Upper lobe of left lung (tissue), 4 donors: ENCODE results near the gene SMPD3.

Experiments used
- EP300 ChIP-seq, 4 donors: sonication (generic); formaldehyde crosslinking; IDR thresholded peaks; one replicate each; pipeline ENCODE4 v1.5.1; 2017; ENCODE audit warnings: antibody characterized with exemption in 4 of 4, control low read depth in 2 of 4
- POLR2A ChIP-seq, 4 donors: fragments of 450-650 bp; IDR thresholded peaks; one replicate each; pipeline ENCODE4 v1.5.1; 2016 to 2017; ENCODE audit warnings: antibody characterized with exemption in 4 of 4, mild to moderate bottlenecking in 2 of 4
- POLR2AphosphoS5 ChIP-seq, 2 donors: sonication (generic); formaldehyde crosslinking; IDR thresholded peaks; one replicate each; pipeline ENCODE4 v1.5.1; 2017; ENCODE audit warnings: antibody characterized with exemption in 2 of 2
- TF ChIP-seq, protein P1 (sequence below), 6 experiments: fragments of 450-650 bp in 4 of 6; fragments of 200-600 bp in 2 of 6; sonication (generic) in 2 of 6; IDR thresholded peaks; one replicate each; pipeline ENCODE4 v1.5.1; 2016 to 2019; ENCODE audit warnings: antibody characterized with exemption in 6 of 6

DNA sequence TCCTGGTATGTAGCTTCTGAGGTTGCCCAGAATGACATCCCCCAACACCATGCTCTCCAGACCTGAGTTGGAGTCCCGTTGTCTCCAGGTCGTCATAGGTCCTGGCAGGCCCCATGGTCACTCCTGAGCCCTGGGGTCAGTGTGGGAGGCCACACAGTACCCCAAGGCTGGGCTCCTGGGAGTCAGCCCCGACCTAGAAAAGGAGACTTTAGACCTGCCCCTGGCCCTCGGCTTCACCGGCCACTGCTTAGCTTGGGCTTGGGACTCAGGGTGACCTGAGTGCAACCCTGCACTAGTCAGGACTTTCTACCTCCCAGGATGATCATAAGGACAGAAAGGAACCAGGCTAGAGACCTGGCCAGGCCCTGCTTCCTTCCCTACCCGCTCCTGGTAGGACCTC, 71.7 kb downstream of the SMPD3 start:
- TF ChIP-seq, protein P1, sequence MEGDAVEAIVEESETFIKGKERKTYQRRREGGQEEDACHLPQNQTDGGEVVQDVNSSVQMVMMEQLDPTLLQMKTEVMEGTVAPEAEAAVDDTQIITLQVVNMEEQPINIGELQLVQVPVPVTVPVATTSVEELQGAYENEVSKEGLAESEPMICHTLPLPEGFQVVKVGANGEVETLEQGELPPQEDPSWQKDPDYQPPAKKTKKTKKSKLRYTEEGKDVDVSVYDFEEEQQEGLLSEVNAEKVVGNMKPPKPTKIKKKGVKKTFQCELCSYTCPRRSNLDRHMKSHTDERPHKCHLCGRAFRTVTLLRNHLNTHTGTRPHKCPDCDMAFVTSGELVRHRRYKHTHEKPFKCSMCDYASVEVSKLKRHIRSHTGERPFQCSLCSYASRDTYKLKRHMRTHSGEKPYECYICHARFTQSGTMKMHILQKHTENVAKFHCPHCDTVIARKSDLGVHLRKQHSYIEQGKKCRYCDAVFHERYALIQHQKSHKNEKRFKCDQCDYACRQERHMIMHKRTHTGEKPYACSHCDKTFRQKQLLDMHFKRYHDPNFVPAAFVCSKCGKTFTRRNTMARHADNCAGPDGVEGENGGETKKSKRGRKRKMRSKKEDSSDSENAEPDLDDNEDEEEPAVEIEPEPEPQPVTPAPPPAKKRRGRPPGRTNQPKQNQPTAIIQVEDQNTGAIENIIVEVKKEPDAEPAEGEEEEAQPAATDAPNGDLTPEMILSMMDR (IDR thresholded peaks at IDR 0.05) = no peak
- TF ChIP-seq POLR2AphosphoS5 (IDR thresholded peaks at IDR 0.05) (no peak), EP300 (IDR thresholded peaks at IDR 0.05) (no peak), POLR2A (IDR thresholded peaks at IDR 0.05) (no peak)
